ENCODE measurements around the gene APC2.

GRCh38 chr19:1466461-1467214, 16.7 kb downstream of the APC2 start:
- TF ChIP-seq CTCF (IDR thresholded peaks at IDR 0.05) (no peak), POLR2AphosphoS5 (IDR thresholded peaks at IDR 0.05) (no peak), POLR2A (IDR thresholded peaks at IDR 0.05; ENCODE audit: low read depth) (no peak), EP300 (IDR thresholded peaks at IDR 0.05) (no peak)
